GM12878 (cell line): ENCODE results near the gene RBM44. TPM values are rescaled to one million over a fixed set of nuclear protein-coding genes. Genes with fewer than 3 reads are reported as not detected.

Experiments used
- ATAC-seq: fragments of 200-7000 bp; cut with Tn5 transposase; 3 replicates; pipeline ENCODE4 v1.9.1; 2020; ENCODE audit warnings: mild to moderate bottlenecking, moderate library complexity
- BruUV-seq: library from RNA; stranded (reverse); fragments of 400-500 nt; replicated peaks from 2 replicates; lab custom pipeline; 2021; lab: Mats Ljungman, UMichigan
- CTCF ChIA-PET: fragments of 300-600 bp; sonication (Branson Sonifier 250); formaldehyde crosslinking; extraction: SDS; loops from one replicate; lab custom pipeline; 2021; ENCODE audit warnings: inconsistent platforms; lab: Yijun Ruan, JAX
- POLR2A ChIA-PET: fragments of 350-600 bp; formaldehyde crosslinking; extraction: SDS; loops from one replicate; lab custom pipeline; 2021; ENCODE audit warnings: inconsistent platforms; lab: Charles Lee
- RAD21 ChIA-PET: fragments of 300-600 bp; sonication (Branson Sonifier 250); formaldehyde crosslinking; loops from one replicate; lab custom pipeline; 2023; ENCODE audit warnings: antibody characterized with exemption; ENCODE audit not compliant: unreplicated experiment; lab: Charles Lee
- SMC1A ChIA-PET: fragments of 300-600 bp; sonication (Branson Sonifier 250); formaldehyde crosslinking; loops from one replicate; lab custom pipeline; 2023; ENCODE audit not compliant: unreplicated experiment, uncharacterized antibody; lab: Charles Lee
- DNase-seq: peaks from one replicate; pipeline ENCODE4 v3.0.0-alpha.2; 2011; ENCODE audit warnings: low read depth, low spot score
- FAIRE-seq: peaks from 3 replicates; lab custom pipeline; 2011; peaks lifted over from hg19 to GRCh38; lab: Jason Lieb, UNC
- H2AFZ ChIP-seq: 2 replicates; pipeline ENCODE4 v1.6.0; 2011; ENCODE audit warnings: low read depth, low read length, control low read depth; ENCODE audit not compliant: control insufficient read depth
- H3K27ac ChIP-seq: 2 replicates; pipeline ENCODE4 v1.5.1; 2011; ENCODE audit warnings: control low read depth; ENCODE audit not compliant: control insufficient read depth, insufficient read depth
- H3K27me3 ChIP-seq, 2 experiments: replicated peaks in 1 of 2; 2 replicates each; pipeline versions ENCODE4 v1.6.0 to v1.6.1; 2011; ENCODE audit warnings: low read length in 1 of 2; ENCODE audit not compliant: control insufficient read depth in 2 of 2, insufficient read depth in 2 of 2
- H3K36me3 ChIP-seq, 2 experiments: 2 replicates each; pipeline ENCODE4 v1.5.1; 2011; ENCODE audit warnings: low read length in 1 of 2; ENCODE audit not compliant: control insufficient read depth in 2 of 2, insufficient read depth in 2 of 2
- H3K4me1 ChIP-seq: 2 replicates; pipeline ENCODE4 v1.6.1; 2011; ENCODE audit warnings: mild to moderate bottlenecking, low read length, moderate library complexity, mixed read lengths; ENCODE audit not compliant: control insufficient read depth, insufficient read depth
- H3K4me2 ChIP-seq: 2 replicates; pipeline ENCODE4 v1.6.0; 2011; ENCODE audit warnings: control low read depth; ENCODE audit not compliant: control insufficient read depth, insufficient read depth
- H3K4me3 ChIP-seq: fragments of 200-600 bp; sonication (generic); 2 replicates; pipeline ENCODE4 v1.5.1; 2016
- H3K79me2 ChIP-seq: 2 replicates; pipeline ENCODE4 v1.6.0; 2011; ENCODE audit warnings: low read length; ENCODE audit not compliant: control insufficient read depth, insufficient read depth
- H3K9ac ChIP-seq: 2 replicates; pipeline ENCODE4 v1.8.0; 2011; ENCODE audit warnings: low read length, control low read depth, mixed read lengths; ENCODE audit not compliant: control insufficient read depth, insufficient read depth
- H3K9me3 ChIP-seq: replicated peaks from 3 replicates; pipeline ENCODE4 v1.5.1; 2011; ENCODE audit warnings: mild to moderate bottlenecking, low read length; ENCODE audit not compliant: control insufficient read depth, insufficient read depth
- H4K20me1 ChIP-seq: 2 replicates; pipeline ENCODE4 v1.6.0; 2011; ENCODE audit not compliant: control insufficient read depth, insufficient read depth
- ATF2 ChIP-seq: IDR thresholded peaks from 2 replicates; pipeline ENCODE4 v1.6.1; 2012; ENCODE audit warnings: low read length, inconsistent platforms
- BCL3 ChIP-seq: IDR thresholded peaks from 2 replicates; pipeline ENCODE4 v1.6.1; 2011; ENCODE audit warnings: borderline replicate concordance, low read depth, mild to moderate bottlenecking, moderate library complexity, low read length; ENCODE audit not compliant: insufficient read depth, poor library complexity, severe bottlenecking
- HDGF ChIP-seq: fragments of 450-650 bp; IDR thresholded peaks from 2 replicates; pipeline ENCODE4 v1.6.1; 2016; ENCODE audit warnings: antibody characterized with exemption
- HSF1 ChIP-seq: fragments of 150-350 bp; IDR thresholded peaks from 2 replicates; pipeline ENCODE4 v1.6.1; 2014; ENCODE audit warnings: mild to moderate bottlenecking, low read depth, low read length
- NFYA ChIP-seq: IDR thresholded peaks from 2 replicates; pipeline ENCODE4 v1.6.1; 2011; ENCODE audit warnings: low read depth, mild to moderate bottlenecking, low read length, improper control_type of control experiment, borderline replicate concordance
- RUNX3 ChIP-seq: IDR thresholded peaks from 2 replicates; pipeline ENCODE4 v1.6.1; 2012; ENCODE audit warnings: low read length, inconsistent platforms
- WRNIP1 ChIP-seq: IDR thresholded peaks from 2 replicates; pipeline ENCODE4 v1.6.1; 2011; ENCODE audit warnings: low read depth, low read length, improper control_type of control experiment, borderline replicate concordance
- YBX1 ChIP-seq: fragments of 450-650 bp; IDR thresholded peaks from 2 replicates; pipeline ENCODE4 v1.6.1; 2016; ENCODE audit warnings: antibody characterized with exemption
- ZNF217 ChIP-seq: fragments of 450-650 bp; IDR thresholded peaks from 2 replicates; pipeline ENCODE4 v1.6.1; 2017; ENCODE audit warnings: antibody characterized with exemption, mild to moderate bottlenecking
- WGBS: methylation state at CpG from one replicate; pipeline ENCODE4 v1.1.6; 2016; ENCODE audit warnings: low lambda C conversion rate; ENCODE audit not compliant: insufficient replicate concordance, insufficient coverage; ENCODE audit errors: missing lambda C conversion rate; 5-methylcytosine and 5-hydroxymethylcytosine counted together
- in situ Hi-C: fragments of 300-500 bp; cut with MboI; formaldehyde crosslinking; loops from 9 replicates; pipeline ENCODE4 v1.14.3; 2018; ENCODE audit warnings: mixed read lengths
- intact Hi-C: fragments of 100-400 bp; cut with micrococcal nuclease; formaldehyde crosslinking; loops from one replicate; pipeline ENCODE4 v1.14.2; 2022; ENCODE audit not compliant: unreplicated experiment
- polyA plus RNA-seq, 11 experiments: library from polyadenylated mRNA; depleted of rRNA in 4 of 11; unstranded in 6 of 11; stranded (reverse) in 5 of 11; fragments of >200 nt; fragmentation: Nextera tagmentation in 4 of 11; fragmentation: Illumina TruSeq in 1 of 11; extraction: Ambion mirVana in 4 of 11; extraction: Trizol in 1 of 11; gene quantifications; 1 replicate in 1 of 11; 2 replicates in 10 of 11; pipeline versions ENCODE4 v1.2.1 to v1.2.3, GENCODE V29; 2011 to 2016; ENCODE audit warnings: inconsistent platforms in 2 of 11, missing spikeins in 2 of 11, low read depth in 1 of 11
- total RNA-seq, 4 experiments: library from RNA; depleted of rRNA in 3 of 4; stranded (reverse); fragments of >200 nt in 3 of 4; fragmentation: Illumina TruSeq in 1 of 4; extraction: Trizol in 1 of 4; gene quantifications; 2 replicates each; pipeline versions ENCODE4 v1.2.1 to v1.2.3, GENCODE V29; 2013 to 2021

Gene RBM44
- total and polyA plus RNA-seq, 10 of the 15 experiments (the other 5 are each of a cell fraction or from before 2014, with no cell fraction given): 0.14 to 1.4 (median 0.62) TPM; not detected in 1

- no peaks in the 10 kb centered on the region; a peak in 1 of 4 replicates for H3K27me3 ChIP-seq
- no peak overlapping the region for H3K27ac ChIP-seq
- ATAC-seq: no peak
- TF ChIP-seq HDGF (no peak), BCL3 (no peak), ATF2 (no peak), NFYA (no peak), WRNIP1 (no peak), ZNF217 (no peak), RUNX3 (no peak), YBX1 (no peak), HSF1 (no peak)
- in situ Hi-C loops: no loop called here
- no peaks in the 10 kb centered on the region for H3K9me3 ChIP-seq
- no peak overlapping the region for H2AFZ ChIP-seq
- 40% methylated on average over 23 of the region's 23 CpGs for WGBS
- no TSS peak for BruUV-seq
- H3K4me1 ChIP-seq: no peaks in the 10 kb centered on the region; the same call in 1 of the 2 replicates
- ChIA-PET CTCF (no interaction called here), SMC1A (no interaction called here), RAD21 (no interaction called here), POLR2A (interaction anchor here (0.5 kb wide), 1 partner anchor 97 kb away, joined by 3 read pairs; no protein-coding TSS in a partner anchor)
- intact Hi-C loops: no loop called here
- H3K36me3 ChIP-seq: no peaks in the 10 kb centered on the region
- DNase-seq: no peak
- no peaks in the 10 kb centered on the region for H3K79me2 ChIP-seq
- H3K4me3 ChIP-seq: no peak overlapping the region
- no peak overlapping the region for H3K9ac ChIP-seq
- FAIRE-seq: no peak
- no peak overlapping the region for H3K4me2 ChIP-seq
- no peaks in the 10 kb centered on the region for H4K20me1 ChIP-seq
Observed at GRCh38 chr2:237876951-237877491, 78.4 kb downstream of the RBM44 start.
